Ovary (tissue), 3 donors: ENCODE data around the gene EMID1.

Experiments used
- EP300 ChIP-seq: sonication (generic); formaldehyde crosslinking; IDR thresholded peaks from one replicate; pipeline ENCODE4 v1.6.1; 2017; ENCODE audit warnings: antibody characterized with exemption
- POLR2A ChIP-seq: fragments of 450-650 bp; IDR thresholded peaks from one replicate; pipeline ENCODE4 v1.6.1; 2017; ENCODE audit warnings: antibody characterized with exemption, mild to moderate bottlenecking, moderate library complexity
- TF ChIP-seq, protein P1 (sequence below), 3 donors: fragments of 450-650 bp in 2 of 3; fragments of 200-600 bp in 1 of 3; IDR thresholded peaks; one replicate each; pipeline versions ENCODE4 v1.5.1 to v1.8.0; 2016 to 2022; ENCODE audit warnings: antibody characterized with exemption in 3 of 3, mild to moderate bottlenecking in 1 of 3
- donor health status: DM: no; HTN: no; CAD: no.

DNA sequence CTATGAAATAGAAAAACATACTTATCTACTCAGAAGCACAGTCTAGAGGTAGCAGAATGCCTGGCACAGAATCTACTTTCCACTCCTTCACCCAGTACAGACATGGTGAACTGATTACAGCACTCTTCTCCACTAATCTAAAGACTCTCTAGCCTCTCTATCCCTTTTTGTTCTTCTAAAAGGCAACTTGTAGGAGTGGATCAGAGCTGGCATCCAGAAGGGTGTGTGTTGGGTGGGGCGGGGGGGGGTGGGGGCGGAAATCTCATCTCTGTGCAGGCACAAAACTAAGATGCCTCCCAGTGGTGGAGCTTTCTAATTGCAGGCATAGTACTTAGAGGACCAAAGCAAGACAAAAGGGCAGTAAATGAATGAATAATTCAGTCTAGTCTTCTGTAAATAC is 11.5 kb upstream of the EMID1 start:
- TF ChIP-seq POLR2A (no peak), EP300 (no peak)
- TF ChIP-seq, protein P1, sequence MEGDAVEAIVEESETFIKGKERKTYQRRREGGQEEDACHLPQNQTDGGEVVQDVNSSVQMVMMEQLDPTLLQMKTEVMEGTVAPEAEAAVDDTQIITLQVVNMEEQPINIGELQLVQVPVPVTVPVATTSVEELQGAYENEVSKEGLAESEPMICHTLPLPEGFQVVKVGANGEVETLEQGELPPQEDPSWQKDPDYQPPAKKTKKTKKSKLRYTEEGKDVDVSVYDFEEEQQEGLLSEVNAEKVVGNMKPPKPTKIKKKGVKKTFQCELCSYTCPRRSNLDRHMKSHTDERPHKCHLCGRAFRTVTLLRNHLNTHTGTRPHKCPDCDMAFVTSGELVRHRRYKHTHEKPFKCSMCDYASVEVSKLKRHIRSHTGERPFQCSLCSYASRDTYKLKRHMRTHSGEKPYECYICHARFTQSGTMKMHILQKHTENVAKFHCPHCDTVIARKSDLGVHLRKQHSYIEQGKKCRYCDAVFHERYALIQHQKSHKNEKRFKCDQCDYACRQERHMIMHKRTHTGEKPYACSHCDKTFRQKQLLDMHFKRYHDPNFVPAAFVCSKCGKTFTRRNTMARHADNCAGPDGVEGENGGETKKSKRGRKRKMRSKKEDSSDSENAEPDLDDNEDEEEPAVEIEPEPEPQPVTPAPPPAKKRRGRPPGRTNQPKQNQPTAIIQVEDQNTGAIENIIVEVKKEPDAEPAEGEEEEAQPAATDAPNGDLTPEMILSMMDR (IDR thresholded peaks at IDR 0.05): no peak
